Endothelial cell of umbilical vein (primary cell): Measurements from ENCODE around the gene NFIA. TPM values are rescaled to one million over a fixed set of nuclear protein-coding genes. Genes with fewer than 3 reads are reported as not detected.

Source experiments
- BruUV-seq: library from RNA; stranded (reverse); fragments of 400-500 nt; replicated peaks from 2 replicates; lab custom pipeline; 2021; lab: Mats Ljungman, UMichigan
- CTCF ChIA-PET: fragments of 300-600, 350-600 bp; sonication (Branson Sonifier 250); formaldehyde crosslinking; loops from one replicate; lab custom pipeline; 2021; ENCODE audit warnings: antibody characterized with exemption, inconsistent platforms; lab: Charles Lee
- POLR2A ChIA-PET: fragments of 300-600, 350-600 bp; sonication (Branson Sonifier 250); formaldehyde crosslinking; loops from one replicate; lab custom pipeline; 2021; ENCODE audit warnings: antibody characterized with exemption, inconsistent platforms; lab: Charles Lee
- DNase-seq: peaks from one replicate; pipeline ENCODE4 v3.0.0-alpha.2; 2011; ENCODE audit warnings: low read depth, low spot score
- FAIRE-seq: peaks from 2 replicates; lab custom pipeline; 2011; peaks lifted over from hg19 to GRCh38; lab: Jason Lieb, UNC
- H2AFZ ChIP-seq: 2 replicates; pipeline ENCODE4 v1.6.0; 2012; ENCODE audit warnings: low read depth, low read length, control low read depth, inconsistent platforms
- H3K27ac ChIP-seq: 2 replicates; pipeline ENCODE4 v1.5.1; 2011; ENCODE audit warnings: low read depth, mild to moderate bottlenecking, control low read depth, low read length, moderate library complexity; ENCODE audit not compliant: insufficient read depth
- H3K27me3 ChIP-seq, 2 experiments: 2 replicates each; pipeline versions ENCODE4 v1.6.0 to v1.6.1; 2011; ENCODE audit warnings: low read length in 2 of 2, mixed read lengths in 1 of 2; ENCODE audit not compliant: control insufficient read depth in 2 of 2, insufficient read depth in 2 of 2
- H3K36me3 ChIP-seq, 2 experiments: 2 replicates in 1 of 2; 3 replicates in 1 of 2; pipeline ENCODE4 v1.5.1; 2011; ENCODE audit warnings: low read length in 2 of 2, mild to moderate bottlenecking in 1 of 2, moderate library complexity in 1 of 2; ENCODE audit not compliant: control insufficient read depth in 2 of 2, insufficient read depth in 2 of 2; ENCODE audit errors: extremely low read depth in 1 of 2
- H3K4me1 ChIP-seq: 3 replicates; pipeline ENCODE4 v1.5.1; 2011; ENCODE audit warnings: mild to moderate bottlenecking, low read length; ENCODE audit not compliant: control insufficient read depth, insufficient read depth; ENCODE audit errors: extremely low read depth
- H3K4me2 ChIP-seq: 2 replicates; pipeline ENCODE4 v1.6.1; 2011; ENCODE audit warnings: low read length, control low read depth, mixed read lengths; ENCODE audit not compliant: insufficient read depth
- H3K4me3 ChIP-seq, 3 experiments: fragments of 200-600 bp in 1 of 3; sonication (generic), shearing (Covaris generic) in 1 of 3; replicated peaks in 1 of 3; 2 replicates each; pipeline ENCODE4 v1.5.1; 2011 to 2016; ENCODE audit warnings: control low read depth in 3 of 3, low read length in 3 of 3, mild to moderate bottlenecking in 2 of 3, inconsistent platforms in 1 of 3, low read depth in 1 of 3, moderate library complexity in 1 of 3; ENCODE audit not compliant: insufficient read depth in 1 of 3
- H3K79me2 ChIP-seq: 2 replicates; pipeline ENCODE4 v1.6.0; 2012; ENCODE audit warnings: low read length, inconsistent platforms; ENCODE audit not compliant: control insufficient read depth, insufficient read depth
- H3K9ac ChIP-seq: replicated peaks from 2 replicates; pipeline ENCODE3; 2011; ENCODE audit warnings: low read length, control low read depth; ENCODE audit not compliant: insufficient read depth; ENCODE audit errors: extremely low read depth
- H3K9me1 ChIP-seq: replicated peaks from 3 replicates; pipeline ENCODE4 v1.6.0; 2011; ENCODE audit warnings: mild to moderate bottlenecking, low read length; ENCODE audit not compliant: control insufficient read depth, insufficient read depth; ENCODE audit errors: extremely low read depth
- H3K9me3 ChIP-seq: replicated peaks from 2 replicates; pipeline ENCODE4 v1.5.1; 2012; ENCODE audit warnings: low read length, inconsistent platforms; ENCODE audit not compliant: control insufficient read depth, insufficient read depth
- H4K20me1 ChIP-seq: replicated peaks from 2 replicates; pipeline ENCODE3; 2011; ENCODE audit warnings: mild to moderate bottlenecking, low read length; ENCODE audit not compliant: control insufficient read depth, insufficient read depth; ENCODE audit errors: extremely low read depth
- EZH2 ChIP-seq: IDR thresholded peaks from 2 replicates; pipeline ENCODE4 v1.6.1; 2012; ENCODE audit warnings: borderline replicate concordance, low read depth, mild to moderate bottlenecking, moderate library complexity, low read length, inconsistent platforms; ENCODE audit not compliant: severe bottlenecking
- GATA2 ChIP-seq: IDR thresholded peaks from 2 replicates; pipeline ENCODE4 v1.7.0; 2011; ENCODE audit warnings: low read depth, mild to moderate bottlenecking, moderate library complexity, mixed read lengths, low read length; ENCODE audit not compliant: insufficient read length, insufficient read depth
- JUN ChIP-seq: IDR thresholded peaks from 2 replicates; pipeline ENCODE4 v1.6.1; 2011; ENCODE audit warnings: borderline replicate concordance, low read depth; ENCODE audit not compliant: insufficient read length, insufficient read depth
- MYC ChIP-seq: IDR thresholded peaks from one replicate; pipeline ENCODE4 v1.6.1; 2011; ENCODE audit warnings: mild to moderate bottlenecking, low read depth, low read length
- POLR2A ChIP-seq: IDR thresholded peaks from 2 replicates; pipeline ENCODE4 v1.6.1; 2012; ENCODE audit warnings: low read depth, mild to moderate bottlenecking, control low read depth, low read length
- POLR2AphosphoS5 ChIP-seq: IDR thresholded peaks from 2 replicates; pipeline ENCODE4 v1.6.1; 2012; ENCODE audit warnings: low read depth, mild to moderate bottlenecking, control low read depth, low read length, moderate library complexity; ENCODE audit not compliant: insufficient read depth
- dilution Hi-C: fragments of 300-500 bp; cut with MboI; formaldehyde crosslinking; loops from one replicate; pipeline ENCODE4 v1.15.0; 2019; ENCODE audit warnings: low sequenced_read_pairs; ENCODE audit not compliant: extremely low pct_ligation_motif_present
- intact Hi-C: fragments of 100-400 bp; cut with micrococcal nuclease; formaldehyde crosslinking; loops from one replicate; pipeline ENCODE4 v1.10.0; 2022
- polyA plus RNA-seq, 4 experiments: library from polyadenylated mRNA; depleted of rRNA in 3 of 4; stranded (reverse) in 3 of 4; unstranded in 1 of 4; fragments of >200 nt; gene quantifications; 2 replicates each; pipeline versions ENCODE4 v1.2.1 to v1.2.3, GENCODE V29; 2011 to 2012; ENCODE audit warnings: missing spikeins in 1 of 4
- total RNA-seq: library from RNA; stranded (reverse); gene quantifications from 2 replicates; pipeline ENCODE4 v1.2.3, GENCODE V29; 2021
- TF ChIP-seq, protein P1 (sequence below): IDR thresholded peaks from 2 replicates; pipeline ENCODE4 v1.6.1; 2011; ENCODE audit not compliant: insufficient read depth, insufficient read length

NFIA gene
- total and polyA plus RNA-seq, 2 donors (not counting 3 experiments of a cell fraction or from before 2014, with no cell fraction given), result 25.5 to 47.0 TPM

DNA sequence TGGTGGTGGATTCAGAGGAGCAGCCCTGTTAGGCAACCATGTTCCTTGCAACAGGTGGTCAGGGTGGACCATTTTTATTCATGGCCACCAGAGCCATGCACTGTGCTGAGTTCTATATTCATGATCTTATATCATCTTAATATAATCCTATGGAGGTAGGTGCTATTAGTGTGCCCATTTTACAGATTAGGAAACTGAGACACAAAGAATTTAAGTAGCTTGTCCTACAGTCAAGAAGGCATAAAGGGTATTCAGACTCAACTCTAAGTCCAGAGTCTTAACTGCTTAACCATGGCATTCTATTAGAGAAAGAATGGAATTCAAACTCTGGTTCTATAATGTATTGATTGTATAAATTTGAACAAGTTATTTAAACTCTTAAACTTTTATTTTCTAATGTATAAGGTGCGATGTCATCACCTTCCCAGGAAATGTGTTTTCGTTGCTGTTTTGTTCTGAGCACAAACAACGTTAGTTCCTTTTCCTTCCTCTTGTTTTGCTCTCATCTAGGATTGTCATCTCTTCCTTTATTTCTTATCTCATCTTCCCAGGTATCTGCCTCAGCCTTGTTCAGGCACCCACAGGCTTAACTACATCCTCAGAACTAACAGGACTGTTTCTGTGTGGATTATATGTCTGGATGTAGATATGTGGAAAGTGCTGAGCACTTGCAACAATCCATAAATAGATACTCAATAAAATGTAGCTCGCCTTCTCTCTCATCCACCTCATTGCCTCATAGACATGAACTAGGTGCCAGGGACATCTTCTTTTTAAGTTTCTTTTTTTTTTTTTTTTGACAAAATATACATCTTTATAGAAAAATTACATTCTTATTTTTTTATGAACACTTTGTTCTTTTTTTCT lies 207.1 kb downstream of the NFIA start:
- H3K4me1 ChIP-seq, result peaks cover 29% of the 10 kb centered on the region
- peak overlapping the region; percentile 68 for H3K27ac ChIP-seq
- ChIA-PET POLR2A (no interaction called here), CTCF (interaction anchor here (0.7 to 1.2 kb wide), 2 partner anchors 43 to 240 kb away, joined by 3 read pairs; no protein-coding TSS in a partner anchor)
- dilution Hi-C loops (no loop called here), intact Hi-C loops (loop anchor here (1.0 to 5.0 kb wide), 4 partner anchors 157 to 327 kb away; no protein-coding TSS in a partner anchor)
- TF ChIP-seq EZH2, result no peak
- no peak for TF ChIP-seq POLR2AphosphoS5
- peak; percentile 46 for TF ChIP-seq JUN
- peak; percentile 78 for TF ChIP-seq GATA2
- TF ChIP-seq, protein P1, sequence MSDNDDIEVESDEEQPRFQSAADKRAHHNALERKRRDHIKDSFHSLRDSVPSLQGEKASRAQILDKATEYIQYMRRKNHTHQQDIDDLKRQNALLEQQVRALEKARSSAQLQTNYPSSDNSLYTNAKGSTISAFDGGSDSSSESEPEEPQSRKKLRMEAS, result no peak
- H4K20me1 ChIP-seq, result no peaks in the 10 kb centered on the region
- no peaks in the 10 kb centered on the region for H3K36me3 ChIP-seq
- H3K27me3 ChIP-seq, result no peaks in the 10 kb centered on the region
- H3K4me3 ChIP-seq, result no peak overlapping the region
- no TSS peak for BruUV-seq
- H3K9ac ChIP-seq, result no peak overlapping the region
- peak; percentile 83 for DNase-seq
- no peaks in the 10 kb centered on the region for H3K9me1 ChIP-seq
- FAIRE-seq, result peak; percentile 63
- H2AFZ ChIP-seq, result no peak overlapping the region
- peak overlapping the region; percentile 39 for H3K4me2 ChIP-seq
- no peaks in the 10 kb centered on the region for H3K79me2 ChIP-seq
- H3K9me3 ChIP-seq, result no peaks in the 10 kb centered on the region

DNA sequence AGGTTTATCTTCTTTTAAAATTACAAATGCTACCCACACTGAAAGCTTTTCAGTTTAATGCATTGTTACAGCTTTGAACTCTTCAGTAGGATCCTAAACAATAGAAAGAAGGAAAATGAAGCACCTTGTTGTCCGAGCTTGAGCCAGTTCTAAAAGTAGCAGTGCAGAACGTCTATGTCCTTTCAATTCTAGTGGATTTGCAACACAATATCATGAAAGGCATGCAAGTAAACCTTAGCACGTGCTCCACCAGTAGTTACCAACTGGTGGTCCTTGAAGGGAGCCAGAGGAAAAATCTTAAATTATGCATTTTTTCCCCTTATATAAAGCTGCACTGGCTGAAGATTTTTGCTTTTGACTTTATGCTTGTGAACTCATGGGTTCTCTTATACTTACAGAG lies 208.2 kb downstream of the NFIA start:
- Histone ChIP-seq H4K20me1 (no peaks in the 10 kb centered on the region), H3K9me1 (no peaks in the 10 kb centered on the region), H3K9me3 (no peaks in the 10 kb centered on the region), H3K4me2 (no peak overlapping the region), H3K36me3 (no peaks in the 10 kb centered on the region), H3K9ac (no peak overlapping the region), H2AFZ (no peak overlapping the region), H3K27ac (no peak overlapping the region), H3K4me3 (no peak overlapping the region), H3K4me1 (peaks cover 29% of the 10 kb centered on the region), H3K27me3 (no peaks in the 10 kb centered on the region), H3K79me2 (no peaks in the 10 kb centered on the region)
- ChIA-PET CTCF (interaction anchor here (1.2 kb wide), 1 partner anchor 10 kb away, joined by 4 read pairs; no protein-coding TSS in a partner anchor), POLR2A (no interaction called here)
- DNase-seq, result no peak
- BruUV-seq, result no TSS peak
- TF ChIP-seq EZH2, result no peak
- no peak for TF ChIP-seq MYC
- TF ChIP-seq POLR2A, result no peak
- TF ChIP-seq POLR2AphosphoS5, result no peak
- dilution Hi-C loops (no loop called here), intact Hi-C loops (no loop called here)
- no peak for FAIRE-seq
